ENCODE measurements around the gene SLIT3.

Gene SLIT3

GRCh38 chr5:169133531-169133930, 167.4 kb downstream of the SLIT3 start:
- no peak for TF ChIP-seq CTCF (conservative IDR thresholded peaks at IDR 0.05; ENCODE audit: low read depth, low read length)
- H3K4me3 ChIP-seq (ENCODE audit: low read depth, low read length): no peak overlapping the region
- no peak for DNase-seq (ENCODE audit: low read depth)

GRCh38 chr5:169132302-169132660, 168.7 kb downstream of the SLIT3 start:
- DNase-seq (ENCODE audit: low read depth): no peak
- H3K4me3 ChIP-seq (ENCODE audit: low read depth, low read length): no peak overlapping the region
- TF ChIP-seq CTCF (conservative IDR thresholded peaks at IDR 0.05; ENCODE audit: low read depth, low read length): no peak

GRCh38 chr5:169131616-169132301, 169.2 kb downstream of the SLIT3 start:
- DNase-seq (ENCODE audit: low read depth): no peak
- no peak for TF ChIP-seq CTCF (conservative IDR thresholded peaks at IDR 0.05; ENCODE audit: low read depth, low read length)
- no peak overlapping the region for H3K4me3 ChIP-seq (ENCODE audit: low read depth, low read length)

- TF ChIP-seq CTCF (conservative IDR thresholded peaks at IDR 0.05; ENCODE audit: low read depth, low read length): no peak
- DNase-seq (ENCODE audit: low read depth): no peak
- no peak overlapping the region for H3K4me3 ChIP-seq (ENCODE audit: low read depth, low read length)
Observed at GRCh38 chr5:169128679-169129078, 172.3 kb downstream of the SLIT3 start.

- no peak for DNase-seq (ENCODE audit: low read depth)
- TF ChIP-seq CTCF (conservative IDR thresholded peaks at IDR 0.05; ENCODE audit: low read depth, low read length): no peak
- no peak overlapping the region for H3K4me3 ChIP-seq (ENCODE audit: low read depth, low read length)
Observed at GRCh38 chr5:169127431-169127830, 173.5 kb downstream of the SLIT3 start.

- no peak for TF ChIP-seq CTCF (conservative IDR thresholded peaks at IDR 0.05; ENCODE audit: low read depth, low read length)
- no peak for DNase-seq (ENCODE audit: low read depth)
- H3K4me3 ChIP-seq (ENCODE audit: low read depth, low read length): no peak overlapping the region
Observed at GRCh38 chr5:169126481-169127021, 174.4 kb downstream of the SLIT3 start.

GRCh38 chr5:169125571-169125970, 175.4 kb downstream of the SLIT3 start:
- TF ChIP-seq CTCF (conservative IDR thresholded peaks at IDR 0.05; ENCODE audit: low read depth, low read length): no peak
- no peak overlapping the region for H3K4me3 ChIP-seq (ENCODE audit: low read depth, low read length)
- no peak for DNase-seq (ENCODE audit: low read depth)
